Suprapubic skin (tissue), 4 donors: ENCODE data around the gene TMEM95.

Experiments
- EP300 ChIP-seq: sonication (generic); formaldehyde crosslinking; IDR thresholded peaks from one replicate; pipeline ENCODE4 v1.6.1; 2017; ENCODE audit warnings: antibody characterized with exemption
- POLR2AphosphoS5 ChIP-seq, 3 donors: sonication (generic); formaldehyde crosslinking; IDR thresholded peaks; one replicate each; pipeline ENCODE4 v1.6.1; 2017; ENCODE audit warnings: antibody characterized with exemption in 3 of 3
- TF ChIP-seq, protein P1 (sequence below), 2 donors: fragments of 200-600 bp in 1 of 2; fragments of 450-650 bp in 1 of 2; sonication (generic) in 1 of 2; IDR thresholded peaks; one replicate each; pipeline ENCODE4 v1.5.1; 2016 to 2019; ENCODE audit warnings: antibody characterized with exemption in 2 of 2, mild to moderate bottlenecking in 1 of 2, moderate library complexity in 1 of 2

DNA sequence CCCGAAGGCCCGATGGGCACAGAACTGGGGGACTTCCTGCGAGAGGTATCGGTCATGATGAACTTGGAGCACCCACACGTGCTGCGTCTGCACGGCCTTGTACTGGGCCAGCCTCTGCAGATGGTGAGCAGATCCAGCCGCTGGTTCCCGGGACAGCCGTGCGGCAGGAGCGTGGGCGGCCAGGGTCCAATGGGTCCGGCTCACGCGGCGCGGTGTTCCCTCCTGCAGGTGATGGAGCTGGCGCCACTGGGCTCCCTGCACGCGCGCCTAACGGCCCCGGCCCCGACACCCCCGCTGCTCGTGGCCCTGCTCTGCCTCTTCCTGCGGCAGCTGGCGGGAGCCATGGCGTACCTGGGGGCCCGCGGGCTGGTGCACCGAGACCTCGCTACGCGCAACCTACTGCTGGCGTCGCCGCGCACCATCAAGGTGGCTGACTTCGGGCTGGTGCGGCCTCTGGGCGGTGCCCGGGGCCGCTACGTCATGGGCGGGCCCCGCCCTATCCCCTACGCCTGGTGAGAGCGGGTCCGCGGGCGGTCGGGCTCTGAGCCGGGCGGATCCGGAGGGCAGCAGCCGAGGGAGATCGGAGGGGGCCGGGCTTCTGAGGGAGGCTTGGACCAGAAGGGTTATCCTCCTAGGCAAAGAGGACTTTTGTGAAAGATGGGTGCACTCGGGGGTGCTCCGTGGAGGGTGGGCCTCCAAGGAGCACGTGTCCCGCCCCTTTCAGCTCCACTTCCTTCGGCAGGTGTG is 29.0 kb downstream of the TMEM95 start:
- TF ChIP-seq, protein P1, sequence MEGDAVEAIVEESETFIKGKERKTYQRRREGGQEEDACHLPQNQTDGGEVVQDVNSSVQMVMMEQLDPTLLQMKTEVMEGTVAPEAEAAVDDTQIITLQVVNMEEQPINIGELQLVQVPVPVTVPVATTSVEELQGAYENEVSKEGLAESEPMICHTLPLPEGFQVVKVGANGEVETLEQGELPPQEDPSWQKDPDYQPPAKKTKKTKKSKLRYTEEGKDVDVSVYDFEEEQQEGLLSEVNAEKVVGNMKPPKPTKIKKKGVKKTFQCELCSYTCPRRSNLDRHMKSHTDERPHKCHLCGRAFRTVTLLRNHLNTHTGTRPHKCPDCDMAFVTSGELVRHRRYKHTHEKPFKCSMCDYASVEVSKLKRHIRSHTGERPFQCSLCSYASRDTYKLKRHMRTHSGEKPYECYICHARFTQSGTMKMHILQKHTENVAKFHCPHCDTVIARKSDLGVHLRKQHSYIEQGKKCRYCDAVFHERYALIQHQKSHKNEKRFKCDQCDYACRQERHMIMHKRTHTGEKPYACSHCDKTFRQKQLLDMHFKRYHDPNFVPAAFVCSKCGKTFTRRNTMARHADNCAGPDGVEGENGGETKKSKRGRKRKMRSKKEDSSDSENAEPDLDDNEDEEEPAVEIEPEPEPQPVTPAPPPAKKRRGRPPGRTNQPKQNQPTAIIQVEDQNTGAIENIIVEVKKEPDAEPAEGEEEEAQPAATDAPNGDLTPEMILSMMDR (IDR thresholded peaks at IDR 0.05) = no peak
- TF ChIP-seq EP300 (no peak), POLR2AphosphoS5 (IDR thresholded peaks at IDR 0.05) (no peak)
